Small intestine (tissue), 7 donors: ENCODE results near the gene GHRHR. TPM values are rescaled to one million over a fixed set of nuclear protein-coding genes. Genes with fewer than 3 reads are reported as not detected.
A peak's percentile ranks its signal among the peaks of the same experiment; 100 is the strongest.

Source experiments
- DNase-seq, 2 donors: peaks; one replicate each; pipeline versions ENCODE4 v3.0.0 to v3.0.0-alpha.2; 2013
- FAIRE-seq: peaks from 2 replicates; lab custom pipeline; 2012; peaks lifted over from hg19 to GRCh38; lab: Jason Lieb, UNC
- H3K27ac ChIP-seq, 3 donors: one replicate each; pipeline ENCODE4 v1.5.1; 2013; ENCODE audit warnings: low read length in 2 of 3, mild to moderate bottlenecking in 2 of 3, control low read depth in 1 of 3, inconsistent platforms in 1 of 3, low read depth in 1 of 3, moderate library complexity in 1 of 3
- H3K27me3 ChIP-seq, 3 donors: one replicate each; pipeline ENCODE4 v1.6.1; 2013; ENCODE audit warnings: low read length in 3 of 3, inconsistent platforms in 1 of 3; ENCODE audit not compliant: control insufficient read depth in 3 of 3, insufficient read depth in 3 of 3
- H3K36me3 ChIP-seq, 3 donors: one replicate each; pipeline ENCODE4 v1.6.1; 2013; ENCODE audit warnings: low read length in 3 of 3, inconsistent platforms in 1 of 3, low read depth in 1 of 3, mild to moderate bottlenecking in 1 of 3, moderate library complexity in 1 of 3; ENCODE audit not compliant: control insufficient read depth in 3 of 3, insufficient read depth in 2 of 3
- H3K4me1 ChIP-seq, 3 donors: one replicate each; pipeline ENCODE4 v1.6.1; 2013; ENCODE audit warnings: low read length in 2 of 3, inconsistent platforms in 1 of 3, low read depth in 1 of 3, mild to moderate bottlenecking in 1 of 3, moderate library complexity in 1 of 3; ENCODE audit not compliant: control insufficient read depth in 3 of 3, insufficient read depth in 2 of 3
- H3K4me3 ChIP-seq, 3 donors: one replicate each; pipeline ENCODE4 v1.5.1; 2013; ENCODE audit warnings: low read length in 3 of 3, control low read depth in 1 of 3, inconsistent platforms in 1 of 3, low read depth in 1 of 3, mild to moderate bottlenecking in 1 of 3, moderate library complexity in 1 of 3
- H3K9me3 ChIP-seq, 2 donors: one replicate each; pipeline ENCODE4 v1.6.1; 2013; ENCODE audit warnings: low read depth in 1 of 2, low read length in 1 of 2; ENCODE audit not compliant: control insufficient read depth in 2 of 2, insufficient read depth in 1 of 2
- WGBS, 3 donors: extraction: QIAGEN DNeasy Blood & Tissue Kit; methylation state at CpG; one replicate each; pipeline ENCODE4 v1.1.7; 2013; 5-methylcytosine and 5-hydroxymethylcytosine counted together
- polyA plus RNA-seq, 4 donors: library from polyadenylated mRNA; stranded (reverse) in 3 of 4; unstranded in 1 of 4; fragments of 200-250 nt in 3 of 4; fragments of 120-200 nt in 1 of 4; gene quantifications; one replicate each; pipeline versions ENCODE4 v1.2.1 to v1.2.3, GENCODE V29; 2013
- donor health status: healthy with polysubstance abuse.
- donor health status: control.
- donor health status: control.
- donor health status: Bipolar disorder and iron deficiency.
- donor health status: healthy.

Gene GHRHR
- polyA plus RNA-seq, 4 donors, result 0.07 TPM; not detected in 3

GRCh38 chr7:31028006-31028405 is 64.3 kb downstream of the GHRHR start:
- no peak for FAIRE-seq
- no peaks in the 10 kb centered on the region for H3K36me3 ChIP-seq
- peak overlapping the region in 1 of 3 donors; percentile 51 for H3K27ac ChIP-seq
- WGBS, 3 donors, result 83 to 94% (median 92%) methylated on average over 5 of the region's 5 CpGs
- no peaks in the 10 kb centered on the region for H3K9me3 ChIP-seq
- no peak for DNase-seq
- H3K4me1 ChIP-seq, result peaks cover 0 to 5% (median 0%) of the 10 kb centered on the region in 3 donors
- no peak overlapping the region for H3K4me3 ChIP-seq
- peaks cover 0 to 2% (median 0%) of the 10 kb centered on the region in 3 donors for H3K27me3 ChIP-seq

GRCh38 chr7:31028417-31028992 is 64.8 kb downstream of the GHRHR start:
- no peak overlapping the region for H3K4me3 ChIP-seq
- FAIRE-seq (no peak), DNase-seq (no peak)
- 87 to 94% (median 94%) methylated on average over 15 to 18 of the region's 18 CpGs for WGBS, 3 donors
- H3K4me1 ChIP-seq, result peaks cover 0 to 5% (median 0%) of the 10 kb centered on the region in 3 donors
- no peaks in the 10 kb centered on the region for H3K36me3 ChIP-seq
- H3K27ac ChIP-seq, result no peak overlapping the region
- no peaks in the 10 kb centered on the region for H3K9me3 ChIP-seq
- peaks cover 0 to 2% (median 0%) of the 10 kb centered on the region in 3 donors for H3K27me3 ChIP-seq

Other genes starting within 250 kb of the GHRHR start
- 1 to 10 TPM; 1.1 to 6.1 (median 1.6) TPM for gene INMT, start 211.8 kb upstream of the GHRHR start, polyA plus RNA-seq
- 1 to 10 TPM in 2 of 4 donors, under 1 TPM in 2; 0.22 to 6.5 (median 1.9) TPM for gene MINDY4, start 192.5 kb upstream of the GHRHR start, polyA plus RNA-seq
- gene AQP1, start 52.1 kb upstream of the GHRHR start, polyA plus RNA-seq, result 100 to 1,000 TPM in 1 of 4 donors, 10 to 100 TPM in 3; 17.8 to 175 (median 31.4) TPM
- gene ADCYAP1R1, start 88.4 kb downstream of the GHRHR start, polyA plus RNA-seq, result 1 to 10 TPM in 1 of 4 donors, under 1 TPM in 2, not detected in 1; under 0.01 to 4.4 (median 0.84) TPM